ENCODE data around the gene IGFBP4.

DNA sequence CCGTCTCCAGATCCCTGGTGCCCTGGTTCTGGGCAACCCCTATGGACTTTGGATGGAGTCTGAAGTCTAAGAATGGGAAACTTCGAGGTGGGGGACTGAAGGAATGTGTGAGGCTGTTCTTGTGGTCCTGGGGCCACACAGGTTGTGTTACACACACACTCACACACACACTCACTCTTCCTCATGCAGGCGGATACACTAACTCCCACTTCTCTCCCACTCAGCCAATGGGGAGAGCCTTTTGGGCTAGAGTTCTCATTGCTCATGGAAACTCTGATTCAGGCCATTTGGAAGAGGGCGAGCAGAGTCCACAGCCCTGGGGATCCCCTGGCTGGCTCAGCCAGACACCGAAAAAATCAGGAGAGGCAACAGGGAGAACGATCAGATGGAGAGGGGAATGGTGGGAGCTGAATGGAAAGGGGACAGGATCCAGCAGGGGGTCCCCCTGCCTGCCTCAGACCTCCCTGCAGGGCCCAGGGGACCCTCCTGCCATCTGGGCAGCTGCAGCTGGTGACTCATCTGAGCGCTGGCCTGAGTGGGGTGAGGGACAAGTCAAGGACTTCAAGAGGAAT lies 9.1 kb downstream of the IGFBP4 start:
- TF ChIP-seq RAD21 (IDR thresholded peaks at IDR 0.05; ENCODE audit: insufficient read depth, low read depth, low read length): no peak
- TF ChIP-seq NRF1 (conservative IDR thresholded peaks at IDR 0.05; ENCODE audit: low read depth, low read length): no peak
- TF ChIP-seq POLR2AphosphoS5 (IDR thresholded peaks at IDR 0.05; ENCODE audit: low read length): no peak
- TF ChIP-seq HDAC2 (IDR thresholded peaks at IDR 0.05): no peak
- TF ChIP-seq CHD4 (IDR thresholded peaks at IDR 0.05): no peak
- TF ChIP-seq, protein P1, sequence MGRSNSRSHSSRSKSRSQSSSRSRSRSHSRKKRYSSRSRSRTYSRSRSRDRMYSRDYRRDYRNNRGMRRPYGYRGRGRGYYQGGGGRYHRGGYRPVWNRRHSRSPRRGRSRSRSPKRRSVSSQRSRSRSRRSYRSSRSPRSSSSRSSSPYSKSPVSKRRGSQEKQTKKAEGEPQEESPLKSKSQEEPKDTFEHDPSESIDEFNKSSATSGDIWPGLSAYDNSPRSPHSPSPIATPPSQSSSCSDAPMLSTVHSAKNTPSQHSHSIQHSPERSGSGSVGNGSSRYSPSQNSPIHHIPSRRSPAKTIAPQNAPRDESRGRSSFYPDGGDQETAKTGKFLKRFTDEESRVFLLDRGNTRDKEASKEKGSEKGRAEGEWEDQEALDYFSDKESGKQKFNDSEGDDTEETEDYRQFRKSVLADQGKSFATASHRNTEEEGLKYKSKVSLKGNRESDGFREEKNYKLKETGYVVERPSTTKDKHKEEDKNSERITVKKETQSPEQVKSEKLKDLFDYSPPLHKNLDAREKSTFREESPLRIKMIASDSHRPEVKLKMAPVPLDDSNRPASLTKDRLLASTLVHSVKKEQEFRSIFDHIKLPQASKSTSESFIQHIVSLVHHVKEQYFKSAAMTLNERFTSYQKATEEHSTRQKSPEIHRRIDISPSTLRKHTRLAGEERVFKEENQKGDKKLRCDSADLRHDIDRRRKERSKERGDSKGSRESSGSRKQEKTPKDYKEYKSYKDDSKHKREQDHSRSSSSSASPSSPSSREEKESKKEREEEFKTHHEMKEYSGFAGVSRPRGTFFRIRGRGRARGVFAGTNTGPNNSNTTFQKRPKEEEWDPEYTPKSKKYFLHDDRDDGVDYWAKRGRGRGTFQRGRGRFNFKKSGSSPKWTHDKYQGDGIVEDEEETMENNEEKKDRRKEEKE (IDR thresholded peaks at IDR 0.05): no peak
- TF ChIP-seq, protein P2, sequence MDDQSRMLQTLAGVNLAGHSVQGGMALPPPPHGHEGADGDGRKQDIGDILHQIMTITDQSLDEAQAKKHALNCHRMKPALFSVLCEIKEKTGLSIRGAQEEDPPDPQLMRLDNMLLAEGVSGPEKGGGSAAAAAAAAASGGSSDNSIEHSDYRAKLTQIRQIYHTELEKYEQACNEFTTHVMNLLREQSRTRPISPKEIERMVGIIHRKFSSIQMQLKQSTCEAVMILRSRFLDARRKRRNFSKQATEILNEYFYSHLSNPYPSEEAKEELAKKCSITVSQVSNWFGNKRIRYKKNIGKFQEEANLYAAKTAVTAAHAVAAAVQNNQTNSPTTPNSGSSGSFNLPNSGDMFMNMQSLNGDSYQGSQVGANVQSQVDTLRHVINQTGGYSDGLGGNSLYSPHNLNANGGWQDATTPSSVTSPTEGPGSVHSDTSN (IDR thresholded peaks at IDR 0.05; ENCODE audit: insufficient replicate concordance, low read depth, low read length): no peak
- TF ChIP-seq ESRRA (IDR thresholded peaks at IDR 0.05; ENCODE audit: low read length): no peak
- no peak for TF ChIP-seq EGR1 (IDR thresholded peaks at IDR 0.05; ENCODE audit: borderline replicate concordance in 1 of 2, low read depth in 2 of 2, low read length in 2 of 2)
- TF ChIP-seq, protein P3, sequence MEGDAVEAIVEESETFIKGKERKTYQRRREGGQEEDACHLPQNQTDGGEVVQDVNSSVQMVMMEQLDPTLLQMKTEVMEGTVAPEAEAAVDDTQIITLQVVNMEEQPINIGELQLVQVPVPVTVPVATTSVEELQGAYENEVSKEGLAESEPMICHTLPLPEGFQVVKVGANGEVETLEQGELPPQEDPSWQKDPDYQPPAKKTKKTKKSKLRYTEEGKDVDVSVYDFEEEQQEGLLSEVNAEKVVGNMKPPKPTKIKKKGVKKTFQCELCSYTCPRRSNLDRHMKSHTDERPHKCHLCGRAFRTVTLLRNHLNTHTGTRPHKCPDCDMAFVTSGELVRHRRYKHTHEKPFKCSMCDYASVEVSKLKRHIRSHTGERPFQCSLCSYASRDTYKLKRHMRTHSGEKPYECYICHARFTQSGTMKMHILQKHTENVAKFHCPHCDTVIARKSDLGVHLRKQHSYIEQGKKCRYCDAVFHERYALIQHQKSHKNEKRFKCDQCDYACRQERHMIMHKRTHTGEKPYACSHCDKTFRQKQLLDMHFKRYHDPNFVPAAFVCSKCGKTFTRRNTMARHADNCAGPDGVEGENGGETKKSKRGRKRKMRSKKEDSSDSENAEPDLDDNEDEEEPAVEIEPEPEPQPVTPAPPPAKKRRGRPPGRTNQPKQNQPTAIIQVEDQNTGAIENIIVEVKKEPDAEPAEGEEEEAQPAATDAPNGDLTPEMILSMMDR (IDR thresholded peaks at IDR 0.05 in 2 of 3, conservative IDR thresholded peaks at IDR 0.05 in 1 of 3; ENCODE audit: control insufficient read depth in 2 of 3, extremely low read depth in 1 of 3, insufficient read depth in 1 of 3, low read depth in 3 of 3, low read length in 3 of 3): no peak
